HG03175 (cell line): ENCODE results near the gene SNX27.

ENCODE experiments used
- ATAC-seq: cut with Tn5 transposase; IDR thresholded peaks from one replicate; pipeline ENCODE4 v1.9.1; 2021; ENCODE audit warnings: mild to moderate bottlenecking, moderate library complexity; ENCODE audit not compliant: unreplicated experiment

SNX27 gene

GRCh38 chr1:151702936-151703335 lies 91.1 kb downstream of the SNX27 start:
- no peak for ATAC-seq

GRCh38 chr1:151703813-151704212 lies 92.0 kb downstream of the SNX27 start:
- no peak for ATAC-seq

- ATAC-seq: no peak
Observed at GRCh38 chr1:151704246-151704645, 92.4 kb downstream of the SNX27 start.

- ATAC-seq: no peak
Observed at GRCh38 chr1:151705146-151705545, 93.3 kb downstream of the SNX27 start.

GRCh38 chr1:151705753-151706463 lies 94.1 kb downstream of the SNX27 start:
- no peak for ATAC-seq

- ATAC-seq: no peak
Observed at GRCh38 chr1:151706464-151707415, 94.9 kb downstream of the SNX27 start.

- no peak for ATAC-seq
Observed at GRCh38 chr1:151707541-151708065, 95.8 kb downstream of the SNX27 start.

GRCh38 chr1:151708891-151709290 lies 97.0 kb downstream of the SNX27 start:
- no peak for ATAC-seq

GRCh38 chr1:151710187-151710840 lies 98.5 kb downstream of the SNX27 start:
- ATAC-seq: no peak

GRCh38 chr1:151711044-151711800 lies 99.4 kb downstream of the SNX27 start:
- no peak for ATAC-seq

- no peak for ATAC-seq
Observed at GRCh38 chr1:151711951-151712350, 100.1 kb downstream of the SNX27 start.

- no peak for ATAC-seq
Observed at GRCh38 chr1:151713044-151713443, 101.2 kb downstream of the SNX27 start.

- ATAC-seq: no peak
Observed at GRCh38 chr1:151713874-151714273, 102.0 kb downstream of the SNX27 start.

GRCh38 chr1:151714820-151715725 lies 103.2 kb downstream of the SNX27 start:
- ATAC-seq: no peak

- no peak for ATAC-seq
Observed at GRCh38 chr1:151715726-151716404, 104.0 kb downstream of the SNX27 start.

- ATAC-seq: no peak
Observed at GRCh38 chr1:151716405-151716762, 104.5 kb downstream of the SNX27 start.

- ATAC-seq: no peak
Observed at GRCh38 chr1:151716771-151717631, 105.2 kb downstream of the SNX27 start, which contains the start of gene CELF3. Gene CELF3 (minus strand): TSS chr1:151716803. CDS start chr1:151716020, 783 bp downstream.

GRCh38 chr1:151718011-151718431 lies 106.2 kb downstream of the SNX27 start:
- no peak for ATAC-seq
